PFSK-1 (cell line): Measurements from ENCODE around the gene NLRP6.

ENCODE experiments used
- POLR2AphosphoS5 ChIP-seq: IDR thresholded peaks from 2 replicates; pipeline ENCODE4 v1.6.1; 2012; ENCODE audit warnings: low read depth, mild to moderate bottlenecking, control low read depth, low read length, moderate library complexity
- SIN3A ChIP-seq: IDR thresholded peaks from 2 replicates; pipeline ENCODE4 v1.6.1; 2012; ENCODE audit warnings: mild to moderate bottlenecking, low read length, moderate library complexity, borderline replicate concordance; ENCODE audit not compliant: insufficient read depth
- TAF1 ChIP-seq: IDR thresholded peaks from 2 replicates; pipeline ENCODE4 v1.6.1; 2012; ENCODE audit warnings: low read length, control low read depth, borderline replicate concordance; ENCODE audit not compliant: insufficient read depth
- TF ChIP-seq, protein P1 (sequence below), 2 experiments: IDR thresholded peaks; 2 replicates each; pipeline versions ENCODE4 v1.6.1 to v1.8.0; 2011 to 2012; ENCODE audit warnings: low read depth in 2 of 2, low read length in 2 of 2, control low read depth in 1 of 2, inconsistent platforms in 1 of 2, mild to moderate bottlenecking in 1 of 2, moderate library complexity in 1 of 2; ENCODE audit not compliant: insufficient read depth in 1 of 2

DNA sequence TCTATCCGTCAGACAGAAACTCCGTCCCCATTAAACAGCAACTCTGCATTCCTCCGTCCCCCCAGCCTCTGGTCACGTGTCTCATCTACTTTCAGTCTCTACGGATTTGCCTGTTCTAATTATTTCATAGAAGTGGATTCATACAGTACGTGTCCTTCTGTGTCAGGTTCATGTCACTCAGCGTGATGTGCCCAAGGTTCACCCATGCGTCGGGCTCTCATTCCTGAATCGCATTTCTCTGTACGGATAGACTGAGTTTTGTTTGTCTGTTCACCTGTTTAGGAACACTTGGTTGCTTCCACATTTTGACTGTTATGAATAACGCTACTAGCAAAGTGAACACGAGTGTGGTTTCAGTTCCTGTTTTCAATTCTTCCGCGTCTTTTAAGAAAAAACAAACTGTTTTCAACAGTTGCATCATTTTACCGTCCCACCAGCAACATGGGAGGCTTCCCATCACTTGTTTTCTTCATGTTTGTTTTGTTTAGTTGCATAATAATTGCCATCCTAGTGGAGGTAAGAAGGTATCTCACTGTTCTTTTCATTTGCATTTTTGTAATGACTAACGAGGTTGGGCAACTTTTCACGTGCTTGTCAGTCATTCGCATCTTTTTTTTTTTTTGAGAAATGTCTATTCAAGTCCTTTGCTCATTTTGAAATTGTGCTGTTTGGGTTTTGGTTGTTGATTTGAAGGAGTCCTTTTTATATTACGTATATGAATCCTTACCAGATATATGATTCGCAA lies 8.9 kb upstream of the NLRP6 start:
- TF ChIP-seq SIN3A (no peak), POLR2AphosphoS5 (no peak), TAF1 (0 out of 2 replicates have a peak, but pooled peaks have one; percentile 17)
- TF ChIP-seq, protein P1, sequence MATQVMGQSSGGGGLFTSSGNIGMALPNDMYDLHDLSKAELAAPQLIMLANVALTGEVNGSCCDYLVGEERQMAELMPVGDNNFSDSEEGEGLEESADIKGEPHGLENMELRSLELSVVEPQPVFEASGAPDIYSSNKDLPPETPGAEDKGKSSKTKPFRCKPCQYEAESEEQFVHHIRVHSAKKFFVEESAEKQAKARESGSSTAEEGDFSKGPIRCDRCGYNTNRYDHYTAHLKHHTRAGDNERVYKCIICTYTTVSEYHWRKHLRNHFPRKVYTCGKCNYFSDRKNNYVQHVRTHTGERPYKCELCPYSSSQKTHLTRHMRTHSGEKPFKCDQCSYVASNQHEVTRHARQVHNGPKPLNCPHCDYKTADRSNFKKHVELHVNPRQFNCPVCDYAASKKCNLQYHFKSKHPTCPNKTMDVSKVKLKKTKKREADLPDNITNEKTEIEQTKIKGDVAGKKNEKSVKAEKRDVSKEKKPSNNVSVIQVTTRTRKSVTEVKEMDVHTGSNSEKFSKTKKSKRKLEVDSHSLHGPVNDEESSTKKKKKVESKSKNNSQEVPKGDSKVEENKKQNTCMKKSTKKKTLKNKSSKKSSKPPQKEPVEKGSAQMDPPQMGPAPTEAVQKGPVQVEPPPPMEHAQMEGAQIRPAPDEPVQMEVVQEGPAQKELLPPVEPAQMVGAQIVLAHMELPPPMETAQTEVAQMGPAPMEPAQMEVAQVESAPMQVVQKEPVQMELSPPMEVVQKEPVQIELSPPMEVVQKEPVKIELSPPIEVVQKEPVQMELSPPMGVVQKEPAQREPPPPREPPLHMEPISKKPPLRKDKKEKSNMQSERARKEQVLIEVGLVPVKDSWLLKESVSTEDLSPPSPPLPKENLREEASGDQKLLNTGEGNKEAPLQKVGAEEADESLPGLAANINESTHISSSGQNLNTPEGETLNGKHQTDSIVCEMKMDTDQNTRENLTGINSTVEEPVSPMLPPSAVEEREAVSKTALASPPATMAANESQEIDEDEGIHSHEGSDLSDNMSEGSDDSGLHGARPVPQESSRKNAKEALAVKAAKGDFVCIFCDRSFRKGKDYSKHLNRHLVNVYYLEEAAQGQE (IDR thresholded peaks at IDR 0.05; ENCODE audit: insufficient read depth in 1 of 2, low read depth in 2 of 2, low read length in 2 of 2) = no peak
